NCI-H1048 (cell line): ENCODE results near the gene SSTR5.

Source experiments
- DNase-seq: peaks from one replicate; lab custom pipeline; 2025; lab: John Stamatoyannopoulos, UW

Gene SSTR5

GRCh38 chr16:1122398-1122765 is 49.8 kb downstream of the SSTR5 start:
- no peak for DNase-seq

GRCh38 chr16:1123525-1124230 is 51.1 kb downstream of the SSTR5 start:
- no peak for DNase-seq

GRCh38 chr16:1124291-1124690 is 51.7 kb downstream of the SSTR5 start:
- no peak for DNase-seq

GRCh38 chr16:1124795-1125194 is 52.2 kb downstream of the SSTR5 start:
- DNase-seq: no peak

DNA sequence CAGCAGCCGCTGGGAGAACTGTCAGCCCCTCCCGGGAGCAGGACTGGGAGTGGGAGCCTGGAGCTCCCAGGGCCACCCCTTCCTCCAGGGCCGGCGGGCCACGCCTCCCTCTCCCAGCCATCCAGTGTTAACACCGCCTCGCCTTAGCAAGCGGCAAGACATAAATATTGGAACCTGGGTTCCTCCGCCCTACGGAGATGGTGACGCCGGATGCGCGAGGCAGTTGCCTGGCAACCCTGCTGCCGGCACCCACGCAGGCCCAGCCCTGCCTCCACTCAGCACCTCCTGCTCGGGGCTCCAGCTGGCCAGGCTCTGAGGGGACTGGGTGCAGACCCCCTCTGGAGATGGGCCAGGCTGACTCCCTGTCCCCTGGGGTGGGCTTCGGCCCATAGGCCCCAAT is 52.9 kb downstream of the SSTR5 start:
- DNase-seq: no peak

DNA sequence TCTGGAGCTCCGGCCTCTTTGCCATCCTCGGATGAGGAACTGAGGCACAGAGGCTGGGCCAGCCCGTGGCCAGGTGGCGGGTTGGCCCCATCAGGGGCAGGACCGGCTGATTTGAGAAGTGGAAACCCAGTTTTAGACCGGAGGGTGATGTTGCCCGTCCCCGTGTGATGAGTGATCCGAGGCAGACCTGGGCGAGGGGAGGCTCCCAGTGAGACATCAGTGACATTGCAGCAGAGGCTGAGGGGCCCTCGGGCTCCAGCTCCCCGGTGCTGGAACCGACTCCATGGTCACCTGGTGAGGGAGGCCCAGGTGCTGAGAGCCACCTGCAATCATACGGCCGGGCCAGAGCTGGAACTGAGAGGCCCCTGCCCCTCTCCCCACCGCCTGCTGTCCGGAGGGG is 53.5 kb downstream of the SSTR5 start:
- DNase-seq: no peak

DNA sequence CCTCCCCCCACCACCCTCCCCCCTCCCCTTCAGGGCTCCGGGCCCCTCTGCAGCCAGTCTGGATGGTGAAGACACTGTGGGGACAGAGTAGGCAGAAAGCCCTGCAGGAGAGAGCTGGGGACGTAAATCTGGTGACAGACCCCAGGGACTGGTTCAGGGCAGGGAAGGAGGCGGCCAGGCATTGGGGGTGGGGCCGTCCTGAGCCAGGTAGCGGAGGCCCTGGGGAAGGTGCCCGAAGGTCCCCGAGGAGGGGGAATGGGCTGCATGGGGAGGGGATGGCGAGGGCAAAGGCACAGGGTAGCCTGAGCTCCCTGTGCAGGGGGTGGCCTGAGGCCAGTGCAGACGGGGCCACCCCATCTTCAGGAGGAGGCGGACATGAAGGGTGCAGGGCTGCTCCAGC is 54.0 kb downstream of the SSTR5 start:
- no peak for DNase-seq

- DNase-seq: no peak
These were observed 54.6 kb downstream of the SSTR5 start for GRCh38 chr16:1127101-1127500.

DNA sequence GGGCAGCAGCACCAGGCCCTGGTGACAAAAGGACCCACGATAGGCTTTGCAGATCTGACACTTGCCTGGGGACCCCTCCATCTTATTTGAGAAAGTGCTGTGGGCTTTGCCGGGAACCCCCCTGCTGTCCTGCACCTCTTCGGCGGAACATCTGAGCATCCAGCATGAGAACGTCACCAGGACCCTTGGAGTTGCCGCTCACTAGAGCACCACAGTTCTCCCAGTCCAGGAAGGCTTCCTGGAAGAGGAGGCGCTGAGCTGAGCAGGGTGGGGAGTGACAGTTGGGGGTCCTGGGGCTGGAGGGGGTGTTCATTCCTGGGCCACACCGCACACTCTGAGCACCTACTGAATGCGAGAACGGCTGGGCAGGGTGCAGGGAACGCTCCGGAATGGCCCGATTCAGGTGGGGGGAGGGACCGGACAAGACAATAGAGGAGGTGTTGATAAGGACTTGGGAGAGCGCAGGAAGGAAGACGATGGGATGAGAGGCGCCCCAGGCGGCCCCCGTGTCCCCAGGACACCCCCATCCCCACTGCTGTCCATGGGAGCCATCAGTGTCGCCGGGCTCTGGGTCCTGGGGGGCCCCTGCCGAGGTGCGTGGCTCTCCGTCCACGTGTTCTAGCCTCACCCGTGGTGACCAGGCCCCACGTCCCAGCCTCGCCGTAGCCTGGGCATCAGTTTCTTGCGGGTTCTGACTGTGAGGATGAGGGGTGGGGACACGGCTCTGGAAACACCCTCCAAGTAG is 55.6 kb downstream of the SSTR5 start:
- DNase-seq: no peak

DNA sequence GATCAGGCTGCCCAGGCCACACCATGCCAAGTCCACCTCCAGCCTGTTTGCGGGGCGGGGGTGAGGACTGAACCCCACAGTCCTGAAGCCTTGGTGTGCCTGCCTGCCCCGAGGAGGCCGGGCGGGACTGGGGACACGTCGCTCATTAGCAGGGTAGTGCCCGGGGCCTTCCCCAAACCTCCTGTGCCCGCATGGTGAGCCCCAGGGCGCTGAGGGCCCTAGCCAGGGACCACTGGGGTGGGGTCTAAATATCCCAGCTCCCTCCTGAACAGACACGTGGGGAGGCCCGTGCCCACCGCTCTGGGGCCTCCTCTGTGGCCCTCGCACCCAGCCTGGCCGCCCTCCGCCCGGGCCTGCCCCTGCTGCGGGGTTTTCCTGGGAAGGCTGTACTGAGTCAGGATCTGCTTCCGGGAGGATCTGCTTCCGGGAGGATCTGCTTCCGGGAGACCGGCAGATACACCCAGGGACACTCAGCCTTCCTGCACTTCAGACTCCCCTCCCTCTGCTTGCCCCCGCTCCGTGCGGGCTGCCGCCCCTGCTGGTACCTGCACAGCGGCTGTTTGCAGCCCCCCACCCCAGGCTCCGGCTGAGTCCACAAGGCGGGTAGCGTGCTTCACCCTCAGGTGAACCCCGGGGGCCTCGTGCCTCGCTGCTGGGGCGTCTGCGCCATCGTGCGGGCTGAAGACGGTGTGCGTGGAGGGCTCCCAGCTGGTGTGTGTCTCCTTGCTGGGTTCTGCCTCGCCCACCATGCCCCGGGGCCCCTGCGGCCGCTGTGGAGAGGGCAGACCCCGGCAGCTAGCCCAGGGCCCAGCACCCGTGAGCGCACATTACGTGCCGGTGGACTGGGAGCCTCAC is 56.8 kb downstream of the SSTR5 start:
- no peak for DNase-seq

- DNase-seq: no peak
These were observed 57.8 kb downstream of the SSTR5 start for GRCh38 chr16:1130382-1130781.
